SK-N-MC (cell line): ENCODE results near the gene CDC25B.
A peak's percentile ranks its signal among the peaks of the same experiment; 100 is the strongest.
"Not testable (repeated sequence)": the region's sequence is repeated elsewhere in the genome, so short reads cannot be mapped to it uniquely, and the experiment has no call there.

Source experiments
- DNase-seq: peaks from one replicate; pipeline ENCODE4 v3.0.0-alpha.2; 2011; ENCODE audit warnings: low read depth, low spot score
- H3K27ac ChIP-seq: fragments of 200-600 bp; sonication (generic); 2 replicates; pipeline ENCODE4 v1.5.1; 2016; ENCODE audit warnings: mixed run types
- H3K36me3 ChIP-seq: fragments of 200-600 bp; sonication (generic); 2 replicates; pipeline ENCODE4 v1.6.1; 2017; ENCODE audit warnings: antibody characterized with exemption, low read length, mixed read lengths; ENCODE audit not compliant: insufficient read depth
- H3K4me3 ChIP-seq: fragments of 200-600 bp; sonication (generic); 2 replicates; pipeline ENCODE4 v1.5.1; 2016
- H3K9ac ChIP-seq: fragments of 200-600 bp; sonication (generic); 2 replicates; pipeline ENCODE4 v1.8.0; 2017; ENCODE audit warnings: mixed run types, mixed read lengths; ENCODE audit not compliant: insufficient read length
- H3K9me3 ChIP-seq: fragments of 200-600 bp; sonication (generic); 2 replicates; pipeline ENCODE4 v1.6.1; 2017; ENCODE audit warnings: low read depth, mild to moderate bottlenecking, antibody characterized with exemption, low read length, moderate library complexity, mixed read lengths
- EZH2 ChIP-seq: fragments of 200-600 bp; sonication (generic); IDR thresholded peaks from one replicate; pipeline ENCODE4 v1.6.1; 2017; ENCODE audit warnings: antibody characterized with exemption
- FOXP2 ChIP-seq: optimal IDR thresholded peaks from 2 replicates; pipeline ENCODE3; 2011; ENCODE audit warnings: mild to moderate bottlenecking, moderate library complexity; ENCODE audit not compliant: insufficient read depth; ENCODE audit errors: extremely low read length, control extremely low read depth
- POLR2AphosphoS5 ChIP-seq: IDR thresholded peaks from 2 replicates; pipeline ENCODE4 v1.6.1; 2012; ENCODE audit warnings: mild to moderate bottlenecking, low read depth, low read length, borderline replicate concordance

CDC25B gene

GRCh38 chr20:3786126-3786484 is 10.0 kb upstream of the CDC25B start:
- no peaks in the 10 kb centered on the region for H3K9me3 ChIP-seq
- H3K27ac ChIP-seq, result 0 out of 2 replicates have a peak overlapping the region, but pooled peaks have one; percentile 54
- DNase-seq, result no peak
- TF ChIP-seq FOXP2, result no peak
- H3K4me3 ChIP-seq, result peak overlapping the region; percentile 95
- H3K9ac ChIP-seq, result peak overlapping the region; percentile 92
- peaks cover 16% of the 10 kb centered on the region for H3K36me3 ChIP-seq

GRCh38 chr20:3786665-3787323 is 9.3 kb upstream of the CDC25B start, which contains the start of gene CENPB:
CENPB (minus strand) TSS chr20:3786740; CDS start chr20:3786483, 257 bp downstream.
- no peaks in the 10 kb centered on the region for H3K9me3 ChIP-seq
- no peak for TF ChIP-seq EZH2
- no peak for TF ChIP-seq POLR2AphosphoS5
- no peak for TF ChIP-seq FOXP2
- H3K9ac ChIP-seq, result peak within 1 kb of the TSS; percentile 92
- H3K36me3 ChIP-seq, result peaks cover 16% of the 10 kb centered on the region
- peak within 1 kb of the TSS; percentile 95 for H3K4me3 ChIP-seq
- 0 out of 2 replicates have a peak within 1 kb of the TSS, but pooled peaks have one; percentile 54 for H3K27ac ChIP-seq
- DNase-seq, result no peak

- Histone ChIP-seq H3K27ac (no peak overlapping the region), H3K9ac (peak overlapping the region; percentile 75), H3K4me3 (peak overlapping the region; percentile 77), H3K36me3 (peaks cover 16% of the 10 kb centered on the region), H3K9me3 (no peaks in the 10 kb centered on the region)
- no peak for DNase-seq
- TF ChIP-seq EZH2, result no peak
- no peak for TF ChIP-seq FOXP2
- TF ChIP-seq POLR2AphosphoS5, result no peak
These were observed 8.6 kb upstream of the CDC25B start for GRCh38 chr20:3787324-3788014.

GRCh38 chr20:3788685-3789155 is 7.4 kb upstream of the CDC25B start:
- Histone ChIP-seq H3K27ac (no peak overlapping the region), H3K9ac (peak overlapping the region; percentile 30), H3K9me3 (no peaks in the 10 kb centered on the region), H3K4me3 (peak overlapping the region; percentile 19), H3K36me3 (peaks cover 16% of the 10 kb centered on the region)
- TF ChIP-seq EZH2, result no peak
- no peak for TF ChIP-seq POLR2AphosphoS5
- TF ChIP-seq FOXP2, result no peak
- DNase-seq, result no peak

- H3K36me3 ChIP-seq, result peaks cover 14% of the 10 kb centered on the region
- H3K9ac ChIP-seq, H3K27ac ChIP-seq, H3K4me3 ChIP-seq, H3K9me3 ChIP-seq, DNase-seq: not testable (repeated sequence)
These were observed 6.9 kb upstream of the CDC25B start for GRCh38 chr20:3789201-3789600.

GRCh38 chr20:3794168-3794567 is 1.9 kb upstream of the CDC25B start:
- DNase-seq, H3K27ac ChIP-seq, H3K4me3 ChIP-seq, H3K9ac ChIP-seq, H3K9me3 ChIP-seq: not testable (repeated sequence)
- peaks cover 14% of the 10 kb centered on the region for H3K36me3 ChIP-seq

GRCh38 chr20:3794701-3795420 is 1.2 kb upstream of the CDC25B start:
- Histone ChIP-seq H3K27ac (no peak overlapping the region), H3K36me3 (peaks cover 19% of the 10 kb centered on the region), H3K4me3 (no peak overlapping the region), H3K9me3 (no peaks in the 10 kb centered on the region), H3K9ac (no peak overlapping the region)
- DNase-seq, result no peak
- TF ChIP-seq POLR2AphosphoS5, result no peak
- TF ChIP-seq EZH2, result no peak
- no peak for TF ChIP-seq FOXP2

GRCh38 chr20:3796477-3797225 is 541 bp downstream of the CDC25B start:
- no peak for TF ChIP-seq EZH2
- TF ChIP-seq POLR2AphosphoS5, result no peak
- Histone ChIP-seq H3K9me3 (no peaks in the 10 kb centered on the region), H3K36me3 (peaks cover 37% of the 10 kb centered on the region), H3K27ac (peak overlapping the region; percentile 70; the same call in 1 of the 2 replicates), H3K4me3 (peak overlapping the region; percentile 92), H3K9ac (peak overlapping the region; percentile 88)
- DNase-seq, result no peak

- H3K27ac ChIP-seq, result peak overlapping the region; percentile 70; the same call in 1 of the 2 replicates
- no peak for TF ChIP-seq EZH2
- H3K9me3 ChIP-seq, result no peaks in the 10 kb centered on the region
- peak overlapping the region; percentile 88 for H3K9ac ChIP-seq
- peak overlapping the region; percentile 92 for H3K4me3 ChIP-seq
- DNase-seq, result no peak
- peaks cover 42% of the 10 kb centered on the region for H3K36me3 ChIP-seq
These were observed 1.1 kb downstream of the CDC25B start for GRCh38 chr20:3797226-3797545.
